Measurements from ENCODE around the gene USF1. TPM values are rescaled to one million over a fixed set of nuclear protein-coding genes. Genes with fewer than 3 reads are reported as not detected.
A peak's percentile ranks its signal among the peaks of the same experiment; 100 is the strongest.
"Not testable (repeated sequence)": the region's sequence is repeated elsewhere in the genome, so short reads cannot be mapped to it uniquely, and the experiment has no call there.

The USF1 gene
- total RNA-seq, 1 donor from 2014 or later: 30.3 TPM

DNA sequence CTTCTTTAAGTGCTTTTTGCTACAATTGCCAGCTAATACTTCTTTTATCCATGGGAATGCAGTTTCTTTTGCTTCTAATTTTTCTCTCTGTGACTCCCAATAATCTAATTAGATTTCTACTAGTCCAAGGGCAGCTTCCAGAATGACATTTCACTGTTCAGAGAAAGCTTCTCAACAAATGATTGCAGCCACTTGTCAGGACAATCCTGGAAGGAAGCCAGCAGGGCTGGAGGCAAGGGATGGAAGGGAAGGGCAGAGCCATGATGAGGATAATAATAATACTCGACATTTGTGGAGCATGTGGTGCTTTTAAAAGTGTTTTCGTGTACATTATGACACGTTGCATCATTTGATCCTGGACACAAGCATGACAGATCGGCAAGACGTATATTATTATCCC lies 44.3 kb downstream of the USF1 start:
- DNase-seq (peak; percentile 49), ATAC-seq (peak; percentile 40)
- intact Hi-C loops (cut with micrococcal nuclease): no loop called here

DNA sequence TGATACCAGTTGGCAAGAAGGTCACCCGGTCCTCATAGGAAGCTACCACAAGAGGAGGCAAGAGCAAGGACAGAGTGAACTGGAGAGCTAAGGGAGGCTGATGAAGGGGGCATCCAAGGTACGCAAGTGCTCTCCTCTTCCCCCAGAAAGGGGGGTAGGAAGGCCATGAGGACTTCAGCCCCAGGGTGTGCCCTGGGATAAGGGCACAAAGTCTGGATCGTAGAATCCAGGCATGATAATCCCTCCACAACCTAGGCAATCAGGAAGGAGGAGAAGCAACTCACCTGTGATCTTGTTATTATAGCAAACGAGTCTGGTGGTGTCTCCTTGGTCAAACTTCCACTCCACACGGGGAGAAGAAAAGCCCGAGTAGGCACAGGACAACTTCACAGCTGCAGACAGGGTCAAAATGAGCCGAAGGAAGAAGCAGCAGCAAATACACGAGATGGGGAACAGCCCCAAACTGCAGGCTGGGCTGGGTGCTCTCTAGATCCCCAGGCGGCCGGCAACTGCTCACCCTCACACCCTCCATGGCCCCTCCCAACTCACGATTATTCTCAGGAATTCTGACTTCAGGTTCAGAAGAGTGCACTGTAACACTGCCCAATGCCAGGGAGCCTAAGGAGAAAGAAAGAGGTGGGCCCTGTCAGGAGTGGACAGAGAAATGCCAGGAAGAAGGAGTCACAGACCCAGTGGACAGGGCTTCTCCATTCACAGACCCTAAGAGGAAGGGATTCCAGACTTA lies 44.9 kb downstream of the USF1 start:
- intact Hi-C loops (cut with micrococcal nuclease): no loop called here
- DNase-seq: no peak
- ATAC-seq: no peak

DNA sequence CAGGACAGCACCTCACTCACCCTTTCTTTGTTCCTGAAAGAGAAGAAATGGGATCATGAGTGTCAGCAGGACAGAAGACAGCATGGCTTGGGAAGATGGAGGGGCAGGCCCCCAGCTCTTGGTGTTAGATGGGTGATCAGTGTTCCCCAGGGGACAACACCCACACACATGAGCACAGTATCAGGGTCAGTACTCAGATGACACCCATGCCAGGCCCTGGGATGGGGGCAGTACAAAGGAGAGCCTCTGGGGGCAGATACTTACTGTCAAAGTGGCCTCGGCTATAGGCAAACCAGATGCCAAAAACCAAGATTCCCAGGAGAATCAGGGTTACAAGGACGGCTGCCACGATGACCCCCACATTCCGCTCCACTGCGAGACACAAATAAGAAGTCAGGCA lies 46.4 kb downstream of the USF1 start:
- intact Hi-C loops (cut with micrococcal nuclease): loop anchor here (10.0 kb wide), 1 partner anchor 95 kb away; the partner anchor contains the start of gene KLHDC9
- no peak for ATAC-seq
- DNase-seq: no peak

DNA sequence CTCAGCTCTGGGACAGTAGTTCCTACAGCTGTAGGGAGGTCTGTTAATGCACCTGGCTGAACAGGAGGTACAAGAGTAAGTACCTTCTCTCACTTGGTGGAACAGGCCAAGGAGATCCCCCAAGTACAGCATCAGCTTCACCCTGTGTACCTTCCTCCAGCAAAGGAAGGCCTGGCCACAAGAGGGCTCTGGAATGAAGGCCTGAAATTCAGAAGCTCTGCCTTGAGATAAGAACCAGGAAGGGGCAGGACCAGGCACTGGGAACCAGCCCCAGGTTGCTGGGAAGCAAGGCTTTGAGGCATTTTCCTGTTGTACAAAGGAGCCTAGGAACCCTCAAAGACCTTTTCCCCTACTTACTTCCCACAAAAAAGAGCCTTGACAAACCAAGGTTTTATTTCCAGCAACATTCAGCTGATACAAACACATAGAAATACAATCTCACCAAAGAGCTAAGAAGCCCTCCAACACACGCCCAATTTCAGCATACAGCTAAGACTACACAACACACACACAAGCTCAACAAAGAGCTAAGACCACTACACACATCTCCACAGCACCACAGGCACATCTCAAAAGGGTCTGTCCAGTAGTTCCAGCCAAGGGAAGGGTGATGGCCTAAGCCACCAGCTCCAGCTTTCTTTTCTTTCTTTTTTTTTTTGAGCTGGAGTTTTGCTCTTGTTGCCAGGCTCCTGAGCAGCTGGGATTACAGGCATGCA lies 48.3 kb downstream of the USF1 start:
- ATAC-seq (peak; percentile 91), DNase-seq (peak; percentile 64)
- intact Hi-C loops (cut with micrococcal nuclease): loop anchor here (10.0 kb wide), 1 partner anchor 97 kb away; the partner anchor contains the start of gene KLHDC9

DNA sequence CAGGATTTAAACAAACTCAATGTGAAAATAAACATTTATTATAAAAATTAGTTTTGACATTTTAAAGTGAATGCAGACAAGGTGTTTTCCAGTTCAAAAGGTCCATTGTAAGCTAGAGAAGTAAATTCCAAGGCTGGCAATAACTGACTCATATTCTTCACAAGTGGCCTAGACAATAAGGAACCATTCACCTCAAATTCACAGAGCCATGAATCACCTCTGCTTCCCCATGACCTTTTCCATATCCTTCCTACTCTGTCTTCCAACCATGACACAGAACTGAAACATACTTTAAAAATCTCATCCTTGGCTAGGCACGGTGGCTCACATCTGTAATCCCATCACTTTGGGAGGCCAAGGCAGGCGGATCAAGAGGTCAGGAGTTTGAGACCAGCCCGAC lies 49.6 kb downstream of the USF1 start:
- ATAC-seq (no peak), DNase-seq (no peak)
- intact Hi-C loops (cut with micrococcal nuclease): loop anchor here (10.0 kb wide), 1 partner anchor 99 kb away; the partner anchor contains the start of gene KLHDC9

DNA sequence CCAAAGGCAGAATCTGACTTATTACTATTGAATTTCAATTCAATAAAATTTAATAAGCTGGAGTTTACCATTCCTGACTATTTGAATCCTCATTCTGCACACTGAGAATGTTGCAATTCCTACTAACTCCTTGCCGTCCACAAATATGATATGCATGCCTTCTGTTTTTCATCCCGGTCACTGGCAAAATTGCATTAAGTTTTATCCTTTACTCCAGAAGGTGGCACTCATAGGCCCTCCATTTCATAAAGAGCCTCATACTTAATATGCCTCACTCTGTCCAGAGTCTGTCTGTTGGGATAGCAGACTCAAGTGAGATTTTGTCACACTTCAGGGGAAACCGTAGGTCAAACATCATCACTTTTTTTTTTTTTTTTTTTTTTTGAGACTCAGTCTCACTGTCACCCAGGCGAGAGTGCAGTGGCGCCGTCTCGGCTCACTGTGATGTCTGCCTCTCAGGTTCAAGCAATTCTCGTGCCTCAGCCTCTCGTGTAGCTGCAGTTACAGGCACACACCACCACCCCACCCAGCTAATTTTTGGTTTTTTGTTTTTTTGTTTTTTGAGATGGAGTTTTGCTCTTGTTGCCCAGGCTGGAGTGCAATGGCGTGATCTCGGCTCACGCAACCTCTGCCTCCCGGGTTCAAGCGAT lies 52.1 kb downstream of the USF1 start:
- ATAC-seq: peak; percentile 51
- DNase-seq: no peak
- intact Hi-C loops (cut with micrococcal nuclease): loop anchor here (5.0 to 10.0 kb wide), 2 partner anchors 101 to 266 kb away; partner anchors contain the start of gene KLHDC9

DNA sequence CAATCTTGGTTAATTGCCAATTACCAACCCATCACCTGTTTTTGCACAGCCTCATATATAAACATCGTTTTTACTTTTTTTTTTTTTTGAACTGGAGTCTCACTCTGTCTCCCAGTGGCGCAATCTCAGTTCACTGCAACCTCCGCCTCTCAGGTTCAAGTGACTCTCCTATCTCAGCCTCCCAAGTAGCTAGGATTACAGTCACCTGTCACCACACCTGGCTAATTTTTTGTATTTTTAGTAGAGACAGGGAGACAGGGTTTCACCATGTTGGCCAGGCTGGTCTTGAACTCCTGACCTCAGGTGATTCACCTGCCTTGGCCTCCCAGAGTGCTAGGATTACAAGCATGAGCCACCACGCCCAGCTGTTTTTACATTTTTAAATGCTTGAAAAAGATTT lies 53.7 kb downstream of the USF1 start:
- not testable (repeated sequence) for DNase-seq, ATAC-seq
- intact Hi-C loops (cut with micrococcal nuclease): loop anchor here (5.0 to 10.0 kb wide), 2 partner anchors 103 to 265 kb away; partner anchors contain the start of gene KLHDC9

Other genes starting within 250 kb of the USF1 start
- not detected for gene LY9, start 249.8 kb downstream of the USF1 start, total RNA-seq
- gene CD244, start 183.1 kb downstream of the USF1 start, total RNA-seq: 0.27 TPM
- 65.8 TPM for gene ITLN1, start 160.8 kb downstream of the USF1 start, total RNA-seq
- gene ITLN2, start 91.2 kb downstream of the USF1 start, total RNA-seq: not detected
- gene F11R, start 24.8 kb downstream of the USF1 start, total RNA-seq: 8.3 TPM
- gene TSTD1, start 7.0 kb downstream of the USF1 start, total RNA-seq: 15.4 TPM
- gene ARHGAP30, start 23.9 kb upstream of the USF1 start, total RNA-seq: 3.7 TPM
- gene NECTIN4, start 43.6 kb upstream of the USF1 start, total RNA-seq: not detected
- 5.2 TPM for gene KLHDC9, start 52.4 kb upstream of the USF1 start, total RNA-seq
- 64.8 TPM for gene PFDN2, start 72.1 kb upstream of the USF1 start, total RNA-seq
- gene NIT1, start 72.1 kb upstream of the USF1 start, total RNA-seq: 33.0 TPM
- gene DEDD, start 86.7 kb upstream of the USF1 start, total RNA-seq: 29.3 TPM
- gene UFC1, start 108.0 kb upstream of the USF1 start, total RNA-seq: 78.0 TPM
- gene USP21, start 113.5 kb upstream of the USF1 start, total RNA-seq: 22.9 TPM
- 10.7 TPM for gene PPOX, start 120.4 kb upstream of the USF1 start, total RNA-seq
- gene B4GALT3, start 131.5 kb upstream of the USF1 start, total RNA-seq: 23.6 TPM
- 7.2 TPM for gene ADAMTS4, start 153.1 kb upstream of the USF1 start, total RNA-seq
- 335 TPM for gene NDUFS2, start 156.4 kb upstream of the USF1 start, total RNA-seq
- 24.8 TPM for gene FCER1G, start 169.3 kb upstream of the USF1 start, total RNA-seq
- not detected for gene APOA2, start 177.7 kb upstream of the USF1 start, total RNA-seq
- 41.8 TPM for gene TOMM40L, start 180.1 kb upstream of the USF1 start, total RNA-seq
- gene NR1I3, start 192.2 kb upstream of the USF1 start, total RNA-seq: not detected
- gene PCP4L1, start 212.8 kb upstream of the USF1 start, total RNA-seq: 0.17 TPM